ENCODE results near the gene TPO.
"Not testable (repeated sequence)": the region's sequence is repeated elsewhere in the genome, so short reads cannot be mapped to it uniquely, and the experiment has no call there.

TPO gene

DNA sequence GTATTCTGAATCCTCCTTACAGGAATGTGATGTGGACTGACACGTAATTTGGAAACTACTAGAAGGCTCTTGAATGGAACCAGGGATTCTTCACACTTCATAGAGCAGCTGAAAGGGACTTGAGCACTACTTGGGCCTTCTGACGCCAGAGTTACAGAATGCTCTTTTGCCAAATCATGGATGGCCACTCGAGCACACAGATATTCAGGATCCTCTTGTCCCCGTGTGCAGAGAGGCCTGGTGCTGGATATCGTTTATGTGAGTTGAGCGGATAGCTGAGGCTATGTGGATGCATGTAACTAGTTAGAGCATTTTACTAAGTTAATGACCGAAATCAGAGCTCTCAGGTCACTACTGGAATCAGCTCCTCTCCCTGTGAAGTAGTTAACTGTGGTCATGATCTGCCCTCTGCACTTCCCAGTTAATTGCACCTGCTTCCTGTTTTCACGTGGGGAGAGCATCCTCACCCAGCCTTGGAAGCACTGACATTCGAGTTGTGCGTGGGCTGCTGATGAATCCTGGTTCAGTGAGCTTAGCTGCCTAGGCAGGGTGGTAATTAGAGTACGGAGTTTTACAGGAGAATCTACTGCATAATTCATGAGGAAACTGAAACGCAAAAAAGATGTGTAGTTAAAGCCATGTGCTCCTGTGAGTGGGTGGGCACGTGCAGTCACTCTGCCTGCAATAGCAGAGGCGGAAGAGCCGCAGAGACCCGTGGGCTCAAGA lies 5.2 kb upstream of the TPO start:
- H3K27me3 ChIP-seq (ENCODE audit: control insufficient read depth, insufficient read depth, low read length), result no peaks in the 10 kb centered on the region
- H3K9ac ChIP-seq (ENCODE audit: low read length), result no peak overlapping the region
- H3K27ac ChIP-seq (ENCODE audit: low read depth, low read length), result no peak overlapping the region
- H3K4me3 ChIP-seq (ENCODE audit: low read length), result no peak overlapping the region
- H3K4me1 ChIP-seq (ENCODE audit: control insufficient read depth, insufficient read depth, low read length), result no peaks in the 10 kb centered on the region
- H3K36me3 ChIP-seq (ENCODE audit: control insufficient read depth, insufficient read depth, low read length), result no peaks in the 10 kb centered on the region

GRCh38 chr2:1414121-1414520 lies 858 bp downstream of the TPO start:
- Histone ChIP-seq H3K27me3 (ENCODE audit: control insufficient read depth, insufficient read depth, low read length) (no peaks in the 10 kb centered on the region), H3K36me3 (ENCODE audit: control insufficient read depth, insufficient read depth, low read length) (no peaks in the 10 kb centered on the region), H3K27ac (ENCODE audit: low read depth, low read length) (no peak overlapping the region), H3K4me1 (ENCODE audit: control insufficient read depth, insufficient read depth, low read length) (no peaks in the 10 kb centered on the region), H3K9ac (ENCODE audit: low read length) (no peak overlapping the region), H3K4me3 (ENCODE audit: low read length) (no peak overlapping the region)

DNA sequence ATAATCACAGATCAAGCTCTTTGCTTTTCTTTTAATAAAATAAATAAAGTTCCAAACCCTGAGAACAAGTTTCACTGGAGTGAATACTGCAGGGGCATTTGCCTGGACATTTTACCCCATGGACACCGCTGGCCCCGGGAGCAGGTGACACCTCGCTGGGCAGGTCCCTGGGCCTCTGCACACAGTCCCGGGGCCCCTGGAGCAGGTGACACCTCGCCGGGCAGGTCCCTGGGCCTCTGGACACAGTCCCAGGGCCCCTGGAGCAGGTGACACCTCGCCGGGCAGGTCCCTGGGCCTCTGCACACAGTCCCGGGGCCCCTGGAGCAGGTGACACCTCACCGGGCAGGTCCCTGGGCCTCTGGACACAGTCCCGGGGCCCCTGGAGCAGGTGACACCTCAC lies 1.6 kb downstream of the TPO start:
- not testable (repeated sequence) for H3K9ac ChIP-seq (ENCODE audit: low read length); H3K4me1 ChIP-seq (ENCODE audit: control insufficient read depth, insufficient read depth, low read length); H3K4me3 ChIP-seq (ENCODE audit: low read length); H3K36me3 ChIP-seq (ENCODE audit: control insufficient read depth, insufficient read depth, low read length); H3K27ac ChIP-seq (ENCODE audit: low read depth, low read length); H3K27me3 ChIP-seq (ENCODE audit: control insufficient read depth, insufficient read depth, low read length)

DNA sequence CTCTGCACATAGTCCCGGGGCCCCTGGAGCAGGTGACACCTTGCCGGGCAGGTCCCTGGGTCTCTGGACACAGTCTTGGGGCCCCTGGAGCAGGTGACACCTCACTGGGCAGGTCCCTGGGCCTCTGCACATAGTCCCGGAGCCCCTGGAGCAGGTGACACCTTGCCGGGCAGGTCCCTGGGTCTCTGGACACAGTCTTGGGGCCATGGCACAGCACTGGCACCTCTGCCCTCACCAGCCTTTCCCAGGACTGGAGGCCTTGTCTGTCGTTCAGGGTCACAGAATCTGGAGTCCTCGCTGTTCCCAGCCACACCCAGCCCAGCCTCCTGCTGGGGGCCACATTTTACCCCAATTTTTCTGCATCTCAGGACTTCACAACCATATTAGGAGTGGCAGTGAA lies 2.2 kb downstream of the TPO start:
- Histone ChIP-seq H3K27me3 (ENCODE audit: control insufficient read depth, insufficient read depth, low read length) (no peaks in the 10 kb centered on the region), H3K36me3 (ENCODE audit: control insufficient read depth, insufficient read depth, low read length) (no peaks in the 10 kb centered on the region), H3K9ac (ENCODE audit: low read length) (no peak overlapping the region), H3K4me3 (ENCODE audit: low read length) (no peak overlapping the region), H3K4me1 (ENCODE audit: control insufficient read depth, insufficient read depth, low read length) (no peaks in the 10 kb centered on the region), H3K27ac (ENCODE audit: low read depth, low read length) (no peak overlapping the region)

GRCh38 chr2:1418566-1418965 lies 5.3 kb downstream of the TPO start:
- no peak overlapping the region for H3K9ac ChIP-seq (ENCODE audit: low read length)
- H3K36me3 ChIP-seq (ENCODE audit: control insufficient read depth, insufficient read depth, low read length), result no peaks in the 10 kb centered on the region
- no peaks in the 10 kb centered on the region for H3K4me1 ChIP-seq (ENCODE audit: control insufficient read depth, insufficient read depth, low read length)
- H3K4me3 ChIP-seq (ENCODE audit: low read length), result no peak overlapping the region
- H3K27ac ChIP-seq (ENCODE audit: low read depth, low read length), result no peak overlapping the region
- peaks cover 2% of the 10 kb centered on the region for H3K27me3 ChIP-seq (ENCODE audit: control insufficient read depth, insufficient read depth, low read length)

- H3K4me3 ChIP-seq (ENCODE audit: low read length), result no peak overlapping the region
- peaks cover 2% of the 10 kb centered on the region for H3K27me3 ChIP-seq (ENCODE audit: control insufficient read depth, insufficient read depth, low read length)
- H3K9ac ChIP-seq (ENCODE audit: low read length), result no peak overlapping the region
- H3K4me1 ChIP-seq (ENCODE audit: control insufficient read depth, insufficient read depth, low read length), result no peaks in the 10 kb centered on the region
- H3K27ac ChIP-seq (ENCODE audit: low read depth, low read length), result no peak overlapping the region
- no peaks in the 10 kb centered on the region for H3K36me3 ChIP-seq (ENCODE audit: control insufficient read depth, insufficient read depth, low read length)
Observed at GRCh38 chr2:1420746-1421480, 7.7 kb downstream of the TPO start.

DNA sequence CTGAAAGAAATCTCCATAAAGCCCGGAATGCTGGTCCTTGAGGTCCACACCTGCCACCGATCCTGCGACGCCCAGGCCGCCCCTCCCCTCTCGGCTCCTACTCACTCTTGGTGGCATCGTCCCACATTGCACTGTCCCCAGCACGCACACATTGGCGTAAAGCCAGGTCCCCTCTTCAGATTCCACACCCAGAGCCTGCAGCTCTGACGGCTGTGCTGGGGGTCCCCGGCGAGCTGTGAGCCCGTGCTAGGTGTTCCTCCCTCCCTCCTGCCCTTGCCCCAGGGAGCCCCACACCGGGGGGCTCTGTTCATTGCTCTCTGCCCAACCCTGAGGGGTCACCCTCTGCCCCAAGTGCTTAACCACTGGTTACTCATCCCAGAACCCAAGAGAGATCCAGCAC lies 8.5 kb downstream of the TPO start:
- no peaks in the 10 kb centered on the region for H3K36me3 ChIP-seq (ENCODE audit: control insufficient read depth, insufficient read depth, low read length)
- H3K27me3 ChIP-seq (ENCODE audit: control insufficient read depth, insufficient read depth, low read length), result peaks cover 2% of the 10 kb centered on the region
- no peaks in the 10 kb centered on the region for H3K4me1 ChIP-seq (ENCODE audit: control insufficient read depth, insufficient read depth, low read length)
- no peak overlapping the region for H3K4me3 ChIP-seq (ENCODE audit: low read length)
- H3K27ac ChIP-seq (ENCODE audit: low read depth, low read length), result no peak overlapping the region
- H3K9ac ChIP-seq (ENCODE audit: low read length), result no peak overlapping the region

DNA sequence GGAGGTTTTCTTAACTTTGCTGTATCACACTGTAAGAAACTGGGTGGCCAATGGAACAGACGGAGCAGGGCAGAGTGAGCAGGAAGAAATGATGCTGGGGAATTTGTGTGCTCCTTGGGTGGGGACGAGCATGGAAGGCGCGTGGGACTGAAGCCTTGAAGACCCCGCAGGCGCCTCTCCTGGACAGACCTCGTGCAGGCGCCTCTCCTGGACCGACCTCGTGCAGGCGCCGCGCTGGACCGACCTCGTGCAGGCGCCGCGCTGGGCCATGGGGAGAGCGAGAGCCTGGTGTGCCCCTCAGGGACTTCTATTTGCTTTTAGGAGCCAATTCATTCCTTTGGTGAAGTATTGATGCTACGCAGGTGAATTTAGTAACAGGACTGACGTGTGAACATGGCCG lies 8.9 kb downstream of the TPO start:
- no peak overlapping the region for H3K4me3 ChIP-seq (ENCODE audit: low read length)
- no peaks in the 10 kb centered on the region for H3K36me3 ChIP-seq (ENCODE audit: control insufficient read depth, insufficient read depth, low read length)
- H3K27ac ChIP-seq (ENCODE audit: low read depth, low read length), result no peak overlapping the region
- no peak overlapping the region for H3K9ac ChIP-seq (ENCODE audit: low read length)
- H3K4me1 ChIP-seq (ENCODE audit: control insufficient read depth, insufficient read depth, low read length), result no peaks in the 10 kb centered on the region
- H3K27me3 ChIP-seq (ENCODE audit: control insufficient read depth, insufficient read depth, low read length), result peaks cover 2% of the 10 kb centered on the region

DNA sequence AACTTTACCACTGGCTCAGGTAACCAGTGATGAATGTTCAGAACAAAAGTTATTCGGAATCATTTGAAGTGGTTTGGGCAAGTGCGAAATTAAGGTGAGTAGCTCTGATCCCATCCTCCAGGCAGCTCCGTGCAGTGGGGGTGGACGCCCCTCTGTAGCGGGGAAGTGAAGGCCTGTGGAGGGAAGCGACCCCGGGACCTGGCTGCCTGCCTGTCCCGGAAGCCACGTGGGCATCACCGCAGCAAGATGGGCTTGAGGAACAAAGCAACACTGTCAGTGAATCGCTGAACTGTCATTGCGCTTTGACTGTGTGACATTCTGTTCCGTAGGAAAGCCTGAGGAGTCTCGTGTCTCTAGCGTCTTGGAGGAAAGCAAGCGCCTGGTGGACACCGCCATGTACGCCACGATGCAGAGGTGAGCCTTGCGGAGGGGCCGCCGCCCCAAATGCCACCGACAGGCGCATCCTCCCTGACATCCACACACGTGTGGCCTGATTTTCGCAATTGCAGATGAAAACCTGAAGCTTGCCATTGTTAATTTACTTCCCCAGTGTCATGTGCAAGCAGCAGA lies 9.5 kb downstream of the TPO start:
- Histone ChIP-seq H3K9ac (ENCODE audit: low read length) (no peak overlapping the region), H3K27ac (ENCODE audit: low read depth, low read length) (no peak overlapping the region), H3K27me3 (ENCODE audit: control insufficient read depth, insufficient read depth, low read length) (peaks cover 2% of the 10 kb centered on the region), H3K4me3 (ENCODE audit: low read length) (no peak overlapping the region), H3K4me1 (ENCODE audit: control insufficient read depth, insufficient read depth, low read length) (no peaks in the 10 kb centered on the region), H3K36me3 (ENCODE audit: control insufficient read depth, insufficient read depth, low read length) (no peaks in the 10 kb centered on the region)

DNA sequence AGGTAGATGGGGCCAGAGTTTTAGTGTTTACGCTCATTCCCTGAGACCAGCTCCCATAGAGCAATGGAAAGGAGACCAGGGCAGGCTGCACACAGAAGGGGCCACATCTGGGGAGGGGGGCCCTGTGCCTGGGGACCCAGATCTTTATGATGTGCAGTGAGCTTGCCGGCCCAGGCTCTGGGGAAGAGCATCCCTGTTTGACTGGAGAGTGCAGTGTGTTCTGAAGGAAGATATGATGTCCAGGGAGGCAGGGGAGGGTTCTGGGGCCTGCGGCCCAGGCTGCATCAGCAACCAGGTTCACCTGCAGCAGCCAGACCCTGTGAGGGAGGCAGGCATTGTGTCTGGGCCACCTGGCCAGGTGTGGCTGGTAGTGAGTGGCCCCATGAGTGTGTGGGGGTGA lies 13.8 kb downstream of the TPO start:
- Histone ChIP-seq H3K4me3 (ENCODE audit: low read length) (no peak overlapping the region), H3K36me3 (ENCODE audit: control insufficient read depth, insufficient read depth, low read length) (no peaks in the 10 kb centered on the region), H3K4me1 (ENCODE audit: control insufficient read depth, insufficient read depth, low read length) (no peaks in the 10 kb centered on the region), H3K27ac (ENCODE audit: low read depth, low read length) (no peak overlapping the region), H3K27me3 (ENCODE audit: control insufficient read depth, insufficient read depth, low read length) (no peaks in the 10 kb centered on the region), H3K9ac (ENCODE audit: low read length) (no peak overlapping the region)

GRCh38 chr2:1429895-1430294 lies 16.6 kb downstream of the TPO start:
- Histone ChIP-seq H3K9ac (ENCODE audit: low read length) (no peak overlapping the region), H3K36me3 (ENCODE audit: control insufficient read depth, insufficient read depth, low read length) (no peaks in the 10 kb centered on the region), H3K4me3 (ENCODE audit: low read length) (no peak overlapping the region), H3K27me3 (ENCODE audit: control insufficient read depth, insufficient read depth, low read length) (no peaks in the 10 kb centered on the region), H3K4me1 (ENCODE audit: control insufficient read depth, insufficient read depth, low read length) (no peaks in the 10 kb centered on the region), H3K27ac (ENCODE audit: low read depth, low read length) (no peak overlapping the region)

DNA sequence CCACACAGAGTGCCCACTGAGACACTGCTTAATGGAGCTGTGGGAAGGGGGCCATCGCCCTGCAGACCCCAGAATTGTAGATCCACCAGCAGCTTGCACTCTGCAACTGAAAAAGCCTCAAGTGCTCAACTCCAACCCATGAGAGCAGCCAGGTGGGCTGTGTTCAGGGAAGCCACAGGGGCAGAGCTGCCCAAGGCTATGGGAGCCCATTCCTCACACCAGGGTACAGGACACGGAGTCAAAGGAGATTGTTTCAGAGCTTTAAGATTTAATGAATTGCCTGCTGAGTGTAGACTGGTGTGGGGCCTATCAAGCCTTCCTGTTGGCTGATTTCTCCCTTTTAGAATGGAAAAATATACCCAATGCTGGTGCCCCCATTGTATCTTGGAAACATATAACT lies 17.2 kb downstream of the TPO start:
- no peaks in the 10 kb centered on the region for H3K36me3 ChIP-seq (ENCODE audit: control insufficient read depth, insufficient read depth, low read length)
- no peaks in the 10 kb centered on the region for H3K4me1 ChIP-seq (ENCODE audit: control insufficient read depth, insufficient read depth, low read length)
- H3K27ac ChIP-seq (ENCODE audit: low read depth, low read length), result no peak overlapping the region
- no peak overlapping the region for H3K4me3 ChIP-seq (ENCODE audit: low read length)
- no peaks in the 10 kb centered on the region for H3K27me3 ChIP-seq (ENCODE audit: control insufficient read depth, insufficient read depth, low read length)
- H3K9ac ChIP-seq (ENCODE audit: low read length), result no peak overlapping the region
